Suppressor macrophage treated with lipopolysaccharide for 4 hours (primary cell): ENCODE data around the gene MOK.
"Not testable (repeated sequence)": the region's sequence is repeated elsewhere in the genome, so short reads cannot be mapped to it uniquely, and the experiment has no call there.

Experiments used
- DNase-seq: peaks from one replicate; pipeline ENCODE4 v3.0.0-alpha.2; 2020

The MOK gene

GRCh38 chr14:102304611-102305506 lies at the start of gene MOK:
TSS of gene MOK (minus strand) at chr14:102305164. CDS start at chr14:102304968, 196 bp downstream.
- peak; percentile 98 for DNase-seq

DNA sequence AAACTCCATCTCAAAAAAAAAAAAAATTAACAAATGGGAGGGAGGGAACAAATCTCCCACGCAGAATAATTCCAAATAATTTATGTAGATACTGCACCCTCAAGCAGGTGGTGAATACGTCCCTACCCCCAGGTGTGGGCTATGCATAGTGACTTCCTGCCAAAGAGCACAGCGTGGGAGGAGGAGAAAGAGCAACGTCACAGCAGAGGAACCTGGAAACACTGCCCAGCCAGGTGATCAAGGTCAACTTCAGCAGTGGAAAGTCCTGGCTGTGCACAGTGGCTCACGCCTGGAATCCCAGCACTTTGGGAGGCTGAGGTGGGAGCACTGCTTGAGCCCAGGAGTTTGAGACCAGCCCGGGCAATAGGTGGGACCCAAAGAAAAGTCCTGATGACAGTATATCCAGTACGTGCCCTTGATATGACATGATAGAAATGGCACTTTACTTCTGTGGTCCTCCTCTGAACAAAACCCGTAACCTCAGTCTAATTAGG lies 48.2 kb upstream of the MOK start:
- DNase-seq = no peak

DNA sequence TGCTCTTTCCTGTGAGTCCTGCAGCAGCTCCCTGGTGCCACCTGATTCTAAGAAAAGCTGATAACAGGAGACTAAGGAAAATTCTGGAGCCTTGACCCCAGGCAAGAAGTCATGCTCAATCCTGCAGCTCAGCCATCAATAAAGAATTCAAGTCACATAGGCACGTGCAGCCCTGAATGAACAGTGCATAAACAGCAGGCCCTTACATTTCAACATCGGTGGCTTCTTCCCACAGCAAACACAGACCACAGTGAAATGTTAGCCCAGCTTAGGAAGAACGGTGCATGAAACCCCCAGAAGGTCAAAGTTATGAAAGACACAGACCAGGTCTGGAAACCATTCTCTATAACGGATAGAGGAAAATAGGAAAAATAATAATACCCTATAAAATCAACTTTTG lies 47.2 kb upstream of the MOK start:
- no peak for DNase-seq

DNA sequence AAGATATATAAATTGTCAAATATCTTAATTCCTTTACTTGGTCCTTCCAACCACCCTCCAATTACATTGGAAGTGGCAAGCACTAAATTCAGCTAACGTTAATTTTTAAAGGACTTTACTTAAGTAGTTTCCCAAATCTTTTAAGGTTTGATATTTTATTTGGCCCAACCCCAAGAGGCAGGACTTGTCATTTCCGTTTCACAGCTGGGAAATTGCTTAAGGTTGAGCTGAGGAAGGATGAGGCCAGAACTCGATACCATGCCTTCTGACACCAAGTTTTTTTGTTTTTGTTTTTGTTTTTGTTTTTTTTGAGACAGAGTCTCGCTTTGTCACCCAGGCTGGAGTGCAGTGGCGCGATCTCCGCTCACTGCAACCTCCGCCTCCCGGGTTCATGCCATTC lies 46.6 kb upstream of the MOK start:
- peak; percentile 38 for DNase-seq

- DNase-seq = no peak
Measured at GRCh38 chr14:102351023-102351422, 46.1 kb upstream of the MOK start.

- no peak for DNase-seq
Measured at GRCh38 chr14:102348376-102348775, 43.4 kb upstream of the MOK start.

DNA sequence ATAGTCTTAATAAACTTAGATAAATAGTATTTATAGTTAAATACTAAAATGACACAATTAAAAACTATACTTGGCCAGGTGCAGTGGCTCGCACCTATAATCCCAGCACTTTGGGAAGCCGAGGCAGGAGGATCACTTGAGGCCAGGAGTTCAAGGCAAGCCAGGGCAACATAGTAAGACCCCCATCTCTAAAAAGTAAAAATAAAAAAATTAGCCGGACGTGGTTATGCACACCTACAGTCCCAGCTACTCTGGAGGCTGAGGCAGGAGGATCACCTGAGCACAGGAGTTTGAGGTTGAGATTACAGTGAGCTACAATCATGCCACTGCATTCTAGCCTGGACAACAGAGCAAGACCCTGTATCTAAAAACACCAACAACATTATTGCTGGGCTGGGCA lies 41.7 kb upstream of the MOK start:
- DNase-seq = no peak

DNA sequence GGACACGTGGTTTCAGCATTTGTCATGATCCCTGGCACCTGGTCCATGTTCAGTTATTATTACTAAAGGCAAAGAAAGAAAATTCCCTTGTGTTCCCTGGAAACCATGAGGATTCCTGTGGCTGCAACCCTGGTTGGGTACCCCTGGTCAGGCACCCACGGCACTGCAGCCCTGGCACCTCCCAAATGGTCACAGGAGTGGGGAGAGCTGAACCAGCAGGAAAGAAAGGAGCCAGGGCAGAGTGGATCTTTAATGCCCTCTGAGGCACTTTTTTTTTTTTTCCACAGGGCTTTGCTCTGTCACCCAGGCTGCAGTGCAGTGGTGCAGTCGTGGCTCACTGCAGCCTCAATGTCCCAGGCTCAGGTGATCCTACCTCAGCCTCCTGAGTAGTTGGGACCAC lies 40.3 kb upstream of the MOK start:
- DNase-seq = no peak

- no peak for DNase-seq
Measured at GRCh38 chr14:102344485-102344884, 39.5 kb upstream of the MOK start.

GRCh38 chr14:102344084-102344483 lies 39.1 kb upstream of the MOK start:
- no peak for DNase-seq

DNA sequence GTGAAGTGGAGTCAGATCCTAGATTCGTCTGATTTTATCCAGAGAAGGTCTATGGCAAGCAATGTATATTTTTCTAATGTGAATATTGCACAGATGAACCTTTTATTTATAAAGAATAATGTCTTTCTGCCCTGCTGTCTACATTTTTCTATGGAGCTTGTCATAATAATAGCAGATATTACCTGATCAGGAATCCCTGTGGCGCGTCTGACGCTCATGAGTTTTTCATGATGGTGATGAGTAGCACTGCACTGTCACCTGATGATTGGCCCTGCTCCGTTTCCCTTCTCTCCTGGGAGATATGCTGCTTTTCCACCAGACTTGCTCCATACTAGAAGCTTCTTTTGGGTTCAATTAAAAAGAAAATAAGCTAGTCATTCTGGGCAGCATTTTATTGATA lies 37.3 kb upstream of the MOK start:
- DNase-seq = no peak

DNA sequence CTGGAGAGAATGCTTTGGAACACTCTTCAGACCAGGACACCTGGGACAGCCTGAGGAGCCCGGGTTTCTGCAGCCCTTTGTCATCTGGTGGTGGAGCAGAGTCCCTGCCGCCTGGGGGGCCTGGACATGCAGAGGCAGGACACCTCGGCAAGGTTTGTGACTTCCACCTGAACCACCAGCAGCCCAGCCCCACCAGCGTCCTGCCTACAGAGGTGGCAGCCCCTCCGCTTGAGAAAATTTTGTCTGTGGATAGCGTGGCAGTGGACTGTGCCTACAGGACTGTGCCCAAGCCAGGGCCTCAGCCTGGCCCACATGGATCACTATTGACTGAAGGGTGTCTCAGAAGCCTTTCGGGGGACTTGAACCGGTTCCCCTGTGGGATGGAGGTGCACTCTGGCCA lies 36.6 kb upstream of the MOK start:
- no peak for DNase-seq

DNA sequence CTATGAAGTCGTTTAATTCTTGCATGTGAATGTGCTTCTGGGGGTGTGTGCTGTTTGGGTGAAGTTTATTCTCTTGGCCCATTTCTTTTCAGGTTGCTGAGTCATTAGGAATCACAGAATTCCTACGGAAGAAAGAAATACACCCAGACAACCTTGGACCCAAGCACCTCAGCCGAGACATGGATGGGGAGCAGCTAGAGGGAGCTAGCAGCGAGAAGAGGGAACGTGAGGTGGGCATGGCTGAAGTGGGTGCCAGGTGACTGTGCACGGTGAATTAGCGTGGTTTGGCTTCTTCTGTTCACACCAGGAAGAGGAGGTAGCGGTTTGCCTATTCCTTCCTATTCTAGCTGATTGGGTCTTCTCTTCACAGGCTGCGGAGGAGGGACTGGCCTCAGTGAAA lies 33.8 kb upstream of the MOK start:
- no peak for DNase-seq

GRCh38 chr14:102335163-102335562 lies 30.2 kb upstream of the MOK start:
- DNase-seq = no peak

GRCh38 chr14:102333795-102334705 lies 29.1 kb upstream of the MOK start:
- DNase-seq = no peak

DNA sequence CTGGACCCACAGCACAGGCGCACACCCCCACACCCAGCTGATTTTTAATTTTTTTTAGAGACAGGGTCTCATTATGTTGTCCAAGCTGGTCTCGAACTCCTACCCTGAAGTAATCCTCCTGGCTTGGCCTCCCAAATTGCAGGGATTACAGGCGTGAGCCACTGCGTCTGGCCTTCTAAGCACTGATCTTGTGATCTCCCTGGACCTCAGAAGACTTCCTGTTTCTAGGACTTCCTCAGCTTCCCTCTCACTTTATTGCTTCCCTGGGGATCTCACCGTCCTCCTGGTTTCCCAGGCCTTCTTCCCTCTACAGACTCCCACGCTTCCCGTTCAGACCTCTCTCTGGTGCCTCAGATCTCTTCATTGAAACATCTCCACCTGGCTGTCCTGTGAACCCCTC lies 28.4 kb upstream of the MOK start:
- no peak for DNase-seq

GRCh38 chr14:102330806-102331205 lies 25.8 kb upstream of the MOK start:
- no peak for DNase-seq

DNA sequence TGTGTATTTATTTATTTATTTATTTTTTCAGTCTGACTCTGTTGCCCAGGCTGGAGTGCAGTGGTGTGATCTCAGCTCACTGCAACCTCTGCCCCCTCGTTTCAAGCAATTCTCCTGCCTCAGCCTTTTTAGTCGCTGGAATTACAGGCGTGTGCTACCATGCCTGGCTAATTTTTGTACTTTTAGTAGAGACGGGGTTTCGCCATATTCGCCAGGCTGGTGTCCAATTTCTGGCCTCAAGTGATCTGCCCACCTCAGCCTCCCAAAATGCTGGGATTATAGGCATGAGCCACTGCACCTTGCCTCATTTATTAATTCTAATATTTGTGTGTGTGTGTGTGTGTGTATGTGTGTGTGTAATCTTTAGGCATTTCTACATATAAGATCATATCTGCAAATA lies 24.4 kb upstream of the MOK start:
- not testable (repeated sequence) for DNase-seq

DNA sequence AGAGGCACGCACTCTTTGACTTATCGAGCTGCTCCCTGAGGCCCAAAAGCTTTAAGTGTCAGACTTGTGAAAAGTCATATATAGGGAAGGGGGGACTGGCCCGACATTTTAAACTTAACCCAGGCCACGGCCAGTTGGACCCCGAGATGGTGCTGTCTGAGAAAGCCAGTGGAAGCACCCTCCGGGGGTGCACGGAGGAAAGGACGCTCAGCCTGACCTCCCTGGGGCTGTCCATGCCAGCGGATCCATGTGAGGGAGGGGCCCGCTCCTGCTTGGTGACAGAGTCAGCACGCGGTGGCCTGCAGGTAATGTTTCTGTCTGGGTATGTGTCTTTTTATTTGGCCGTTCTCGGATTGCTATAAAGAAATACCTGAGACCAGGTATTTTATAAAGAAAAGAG lies 21.6 kb upstream of the MOK start:
- no peak for DNase-seq

GRCh38 chr14:102325791-102326345 lies 20.9 kb upstream of the MOK start:
- no peak for DNase-seq

DNA sequence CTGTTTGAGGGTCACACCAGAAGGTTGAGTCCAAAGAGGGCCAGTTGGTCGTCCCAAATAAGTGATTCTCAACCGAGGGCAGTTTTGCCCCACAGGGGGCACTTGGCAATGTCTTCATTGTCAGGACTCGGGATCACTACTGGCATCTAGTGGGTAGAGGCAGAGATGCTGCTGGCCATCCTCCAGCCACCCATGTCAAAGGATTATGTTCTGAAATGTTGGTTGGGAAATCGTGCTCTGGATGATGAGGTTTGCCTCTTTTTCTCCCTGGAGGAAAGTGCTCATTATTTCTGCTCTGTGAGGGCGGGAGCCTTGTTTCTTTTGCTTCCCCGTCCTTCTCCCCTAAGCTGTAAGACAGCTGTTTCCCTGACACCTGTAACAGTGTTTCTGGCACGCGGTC lies 18.1 kb upstream of the MOK start:
- peak; percentile 68 for DNase-seq

DNA sequence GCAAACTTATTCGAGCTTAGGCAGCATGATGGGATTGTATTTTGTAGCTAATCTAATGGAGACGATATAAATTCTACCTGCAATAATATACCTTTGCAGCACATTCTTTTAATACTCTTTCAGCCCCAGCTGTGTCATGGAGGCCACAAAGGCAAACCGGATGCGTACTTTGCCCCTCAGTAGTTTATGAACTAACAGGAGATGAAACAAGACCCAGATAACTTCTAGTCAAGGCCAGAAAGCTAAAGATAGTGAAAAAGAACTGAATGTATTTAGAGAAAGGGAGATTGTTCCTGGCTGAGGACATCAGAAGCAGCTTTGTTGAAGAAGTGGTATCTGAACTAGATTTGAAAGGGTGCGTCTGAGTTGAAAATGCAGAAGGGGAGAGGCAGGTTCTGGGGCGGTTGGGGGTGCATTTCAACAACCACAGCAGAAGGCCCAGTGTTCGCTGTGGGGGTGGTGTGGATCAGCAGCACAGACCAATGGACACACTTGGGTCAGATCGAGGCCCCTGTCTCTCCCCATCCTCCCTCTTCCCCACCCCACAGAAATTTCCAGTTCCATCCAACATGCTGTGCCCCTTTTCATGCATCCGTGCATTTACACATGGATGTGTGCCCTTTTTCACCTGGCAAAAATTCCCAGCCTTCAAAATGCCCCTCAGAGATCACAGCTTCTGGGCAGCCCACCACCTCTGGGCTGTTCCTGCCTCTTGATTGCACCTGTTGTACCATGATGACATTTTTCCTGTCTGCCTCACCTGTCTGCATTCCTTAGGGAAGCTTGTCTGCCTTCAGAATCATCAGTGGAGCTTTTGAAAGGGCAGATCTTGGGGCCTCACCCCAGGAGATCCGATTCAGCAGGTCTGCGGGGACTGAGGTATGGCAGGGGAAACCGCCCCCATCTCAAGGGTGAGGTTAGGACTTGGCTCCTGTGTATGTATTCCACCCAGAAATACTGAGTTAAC lies 16.8 kb upstream of the MOK start:
- no peak for DNase-seq
